Sigmoid colon (tissue), 4 donors: ENCODE results near the gene CPLX1.

Experiments
- CTCF ChIP-seq, 4 experiments: fragments of 450-650 bp in 3 of 4; fragments of 200-600 bp in 1 of 4; IDR thresholded peaks; one replicate each; pipeline ENCODE4 v1.5.1; 2016 to 2019; ENCODE audit warnings: antibody characterized with exemption in 4 of 4, mild to moderate bottlenecking in 3 of 4, moderate library complexity in 2 of 4
- EP300 ChIP-seq, 4 donors: sonication (generic); formaldehyde crosslinking; IDR thresholded peaks; one replicate each; pipeline ENCODE4 v1.6.1; 2017; ENCODE audit warnings: antibody characterized with exemption in 4 of 4

GRCh38 chr4:793093-793861 lies 32.7 kb downstream of the CPLX1 start:
- no peak for TF ChIP-seq CTCF (IDR thresholded peaks at IDR 0.05)
- no peak for TF ChIP-seq EP300 (IDR thresholded peaks at IDR 0.05)
